KMS-11 (cell line): Measurements from ENCODE around the gene RRAGA.
"Not testable (repeated sequence)": the region's sequence is repeated elsewhere in the genome, so short reads cannot be mapped to it uniquely, and the experiment has no call there.

Experiments used
- H2AFZ ChIP-seq: fragments of 200-600 bp; sonication (generic); 2 replicates; pipeline ENCODE4 v1.6.1; 2016; ENCODE audit warnings: antibody characterized with exemption, mixed run types, low read depth
- H3K27ac ChIP-seq: fragments of 200-600 bp; sonication (generic); 2 replicates; pipeline ENCODE4 v1.6.1; 2016; ENCODE audit warnings: mild to moderate bottlenecking, mixed run types
- H3K27me3 ChIP-seq: fragments of 200-600 bp; sonication (generic); 2 replicates; pipeline ENCODE4 v1.6.1; 2017; ENCODE audit warnings: mild to moderate bottlenecking, low read depth, mixed run types, moderate library complexity; ENCODE audit not compliant: insufficient read depth
- H3K36me3 ChIP-seq: fragments of 200-600 bp; sonication (generic); 2 replicates; pipeline ENCODE4 v1.6.1; 2017; ENCODE audit warnings: mild to moderate bottlenecking, mixed run types; ENCODE audit not compliant: insufficient read depth
- H3K4me1 ChIP-seq: fragments of 200-600 bp; sonication (generic); 2 replicates; pipeline ENCODE4 v1.6.1; 2016; ENCODE audit warnings: mild to moderate bottlenecking, low read depth, mixed run types; ENCODE audit not compliant: poor library complexity, severe bottlenecking
- H3K4me2 ChIP-seq: fragments of 200-600 bp; sonication (generic); 2 replicates; pipeline ENCODE4 v1.7.0; 2016; ENCODE audit warnings: mild to moderate bottlenecking, mixed run types
- H3K4me3 ChIP-seq: fragments of 200-600 bp; sonication (generic); IDR thresholded peaks from 2 replicates; pipeline ENCODE4 v1.6.1; 2017; ENCODE audit warnings: low read depth, low read length, mixed read lengths; ENCODE audit not compliant: insufficient read depth
- H3K79me2 ChIP-seq: fragments of 200-600 bp; sonication (generic); 2 replicates; pipeline ENCODE4 v1.6.1; 2016; ENCODE audit warnings: low read depth, mixed run types; ENCODE audit not compliant: insufficient read depth
- H3K9ac ChIP-seq: fragments of 200-600 bp; sonication (generic); 2 replicates; pipeline ENCODE4 v1.6.1; 2016; ENCODE audit warnings: mild to moderate bottlenecking, mixed run types
- H4K20me1 ChIP-seq: fragments of 200-600 bp; sonication (generic); 2 replicates; pipeline ENCODE4 v1.6.1; 2016; ENCODE audit warnings: mild to moderate bottlenecking, mixed run types; ENCODE audit not compliant: insufficient read depth
- CTCF ChIP-seq: fragments of 200-600 bp; sonication (generic); conservative IDR thresholded peaks from 2 replicates; pipeline ENCODE4 v1.6.1; 2017; ENCODE audit warnings: low read depth, mild to moderate bottlenecking, antibody characterized with exemption, low read length, moderate library complexity, mixed read lengths

Gene RRAGA

GRCh38 chr9:19087106-19088000, 38.1 kb downstream of the RRAGA start:
- Histone ChIP-seq H2AFZ (no peak overlapping the region), H3K4me3 (no peak overlapping the region), H3K4me2 (no peak overlapping the region), H3K4me1 (no peaks in the 10 kb centered on the region), H3K27me3 (no peaks in the 10 kb centered on the region), H3K79me2 (no peaks in the 10 kb centered on the region), H3K27ac (no peak overlapping the region), H3K9ac (no peak overlapping the region), H4K20me1 (no peaks in the 10 kb centered on the region), H3K36me3 (peaks cover 16% of the 10 kb centered on the region; the same call in 1 of the 2 replicates)
- no peak for TF ChIP-seq CTCF

GRCh38 chr9:19097431-19097830, 48.2 kb downstream of the RRAGA start:
- peak overlapping the region; percentile 23; the same call in 1 of the 2 replicates for H3K27ac ChIP-seq
- H3K36me3 ChIP-seq = peaks cover 13% of the 10 kb centered on the region; the same call in 1 of the 2 replicates
- H3K79me2 ChIP-seq = peaks cover 77% of the 10 kb centered on the region
- not testable (repeated sequence) for H3K27me3 ChIP-seq, H2AFZ ChIP-seq, H3K9ac ChIP-seq, H3K4me3 ChIP-seq, H4K20me1 ChIP-seq
- H3K4me1 ChIP-seq = peaks cover 34% of the 10 kb centered on the region
- peak overlapping the region; percentile 74; the same call in 1 of the 2 replicates for H3K4me2 ChIP-seq
